Type B pancreatic cell (in vitro differentiated cells): ENCODE measurements around the gene EXPH5. TPM values are rescaled to one million over a fixed set of nuclear protein-coding genes. Genes with fewer than 3 reads are reported as not detected.

Source experiments
- DNase-seq: peaks from one replicate; pipeline ENCODE4 v3.0.0; 2021; ENCODE audit warnings: mixed read lengths; ENCODE audit not compliant: unreplicated experiment; ENCODE audit errors: extremely low spot score
- H3K27ac Mint-ChIP-seq: 2 replicates; pipeline ENCODE4 v1.8.0; 2021; ENCODE audit warnings: mild to moderate bottlenecking, mixed read lengths
- H3K27me3 Mint-ChIP-seq: 2 replicates; pipeline ENCODE4 v1.8.0; 2021; ENCODE audit warnings: mixed read lengths
- H3K36me3 Mint-ChIP-seq: 2 replicates; pipeline ENCODE4 v1.8.0; 2021; ENCODE audit warnings: mixed read lengths
- H3K4me1 Mint-ChIP-seq: one replicate; pipeline ENCODE4 v1.8.0; 2021; ENCODE audit warnings: mixed read lengths; ENCODE audit not compliant: unreplicated experiment
- H3K4me3 Mint-ChIP-seq: 2 replicates; pipeline ENCODE4 v1.8.0; 2021; ENCODE audit warnings: mild to moderate bottlenecking, mixed read lengths
- H3K9me3 Mint-ChIP-seq: 2 replicates; pipeline ENCODE4 v1.8.0; 2021; ENCODE audit warnings: mixed read lengths
- total RNA-seq: library from RNA; stranded (reverse); gene quantifications from 2 replicates; pipeline ENCODE4 v1.2.1, GENCODE V29; 2021; ENCODE audit warnings: low replicate concordance
- TF ChIP-seq, protein P1 (sequence below): fragments of 200-600 bp; sonication (generic); conservative IDR thresholded peaks from 2 replicates; pipeline ENCODE4 v1.5.0; 2021; ENCODE audit warnings: antibody characterized with exemption, mild to moderate bottlenecking

The EXPH5 gene
- total RNA-seq, 1 donor from 2014 or later, result 15.2 TPM

DNA sequence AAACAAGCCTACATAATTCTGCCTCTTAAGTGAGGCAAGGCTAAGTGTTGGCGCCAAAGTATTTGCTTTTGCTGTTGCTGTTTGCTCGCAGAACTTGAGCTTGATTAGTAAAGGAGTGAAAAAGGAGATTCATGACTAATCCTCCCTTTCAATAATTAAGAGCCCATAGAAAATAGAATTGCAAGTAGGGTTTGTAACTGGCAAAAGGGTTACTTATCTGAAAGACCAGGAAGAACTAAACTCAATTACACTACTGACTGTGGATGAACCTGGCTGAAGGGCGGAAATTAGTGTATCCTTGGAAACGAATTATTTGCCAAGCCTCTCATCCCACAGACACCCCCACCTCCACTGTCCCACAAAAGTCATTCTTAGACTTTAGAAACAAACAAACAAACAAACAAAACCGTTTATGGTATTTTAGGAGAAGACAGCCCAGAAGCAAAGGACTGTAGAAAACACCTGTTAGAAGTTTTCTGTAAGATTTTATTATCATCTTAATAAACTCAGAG is 411 bp upstream of the EXPH5 start:
- Mint-ChIP-seq H3K4me1 (peaks cover 37% of the 10 kb centered on the region), H3K36me3 (peaks cover 3% of the 10 kb centered on the region), H3K27me3 (peaks cover 21% of the 10 kb centered on the region), H3K4me3 (peak overlapping the region; percentile 98), H3K27ac (peak overlapping the region; percentile 99), H3K9me3 (no peaks in the 10 kb centered on the region)
- TF ChIP-seq, protein P1, sequence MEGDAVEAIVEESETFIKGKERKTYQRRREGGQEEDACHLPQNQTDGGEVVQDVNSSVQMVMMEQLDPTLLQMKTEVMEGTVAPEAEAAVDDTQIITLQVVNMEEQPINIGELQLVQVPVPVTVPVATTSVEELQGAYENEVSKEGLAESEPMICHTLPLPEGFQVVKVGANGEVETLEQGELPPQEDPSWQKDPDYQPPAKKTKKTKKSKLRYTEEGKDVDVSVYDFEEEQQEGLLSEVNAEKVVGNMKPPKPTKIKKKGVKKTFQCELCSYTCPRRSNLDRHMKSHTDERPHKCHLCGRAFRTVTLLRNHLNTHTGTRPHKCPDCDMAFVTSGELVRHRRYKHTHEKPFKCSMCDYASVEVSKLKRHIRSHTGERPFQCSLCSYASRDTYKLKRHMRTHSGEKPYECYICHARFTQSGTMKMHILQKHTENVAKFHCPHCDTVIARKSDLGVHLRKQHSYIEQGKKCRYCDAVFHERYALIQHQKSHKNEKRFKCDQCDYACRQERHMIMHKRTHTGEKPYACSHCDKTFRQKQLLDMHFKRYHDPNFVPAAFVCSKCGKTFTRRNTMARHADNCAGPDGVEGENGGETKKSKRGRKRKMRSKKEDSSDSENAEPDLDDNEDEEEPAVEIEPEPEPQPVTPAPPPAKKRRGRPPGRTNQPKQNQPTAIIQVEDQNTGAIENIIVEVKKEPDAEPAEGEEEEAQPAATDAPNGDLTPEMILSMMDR, result no peak
- DNase-seq, result no peak

DNA sequence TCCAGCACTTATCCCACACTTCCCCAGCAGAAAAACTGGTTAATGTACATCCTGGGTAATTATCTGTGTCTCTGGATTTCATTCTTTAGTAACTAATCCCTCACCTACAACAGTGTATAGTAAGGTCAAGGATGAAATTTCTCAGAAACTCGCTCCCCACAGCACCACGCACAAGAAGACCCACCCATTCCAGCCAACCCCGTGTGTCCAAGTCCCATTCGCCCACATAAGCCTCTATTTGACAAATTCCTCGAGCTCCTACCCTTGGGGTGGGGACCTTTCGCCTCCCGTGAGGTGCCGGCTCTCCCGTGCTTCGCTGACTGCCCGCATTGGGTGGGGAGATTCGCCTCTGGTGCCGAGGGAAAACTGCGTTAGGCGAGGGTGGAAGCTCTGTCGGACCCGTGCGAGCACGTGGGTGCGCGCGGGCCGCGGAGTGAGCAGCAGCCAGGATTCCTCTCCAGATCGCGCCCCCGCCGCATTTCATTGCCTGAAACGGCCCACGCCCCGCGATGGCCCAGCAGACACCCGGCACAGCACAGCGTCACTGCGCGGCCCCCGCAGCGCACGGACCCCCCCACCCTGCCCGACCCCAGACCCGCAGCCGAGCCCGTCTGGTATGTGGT is 866 bp downstream of the EXPH5 start:
- H3K27me3 Mint-ChIP-seq, result peaks cover 17% of the 10 kb centered on the region
- H3K36me3 Mint-ChIP-seq, result peaks cover 3% of the 10 kb centered on the region
- H3K4me1 Mint-ChIP-seq, result peaks cover 41% of the 10 kb centered on the region
- peak overlapping the region; percentile 98 for H3K4me3 Mint-ChIP-seq
- TF ChIP-seq, protein P1, result no peak
- no peaks in the 10 kb centered on the region for H3K9me3 Mint-ChIP-seq
- peak overlapping the region; percentile 99 for H3K27ac Mint-ChIP-seq
- DNase-seq, result peak; percentile 71

DNA sequence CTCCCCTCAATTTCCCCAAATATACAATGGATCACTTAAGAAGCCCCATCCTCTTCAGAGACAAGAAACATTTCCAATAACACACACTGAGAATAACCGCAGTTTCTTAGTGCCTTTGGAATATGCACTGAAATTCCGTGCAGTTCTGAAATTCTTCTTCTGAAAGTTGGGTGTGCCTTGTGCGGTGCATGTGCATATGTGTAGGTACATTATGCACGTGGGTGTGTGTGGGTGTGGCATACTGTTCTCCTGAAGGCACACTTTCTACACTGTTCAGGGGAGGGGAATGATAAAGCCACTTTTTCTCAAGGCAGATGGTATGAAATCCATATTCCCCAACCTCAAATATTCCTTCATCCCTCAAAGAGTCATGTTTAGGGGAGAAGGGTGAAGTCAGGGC is 1.7 kb downstream of the EXPH5 start:
- Mint-ChIP-seq H3K9me3 (no peaks in the 10 kb centered on the region), H3K27ac (peak overlapping the region; percentile 99), H3K27me3 (peaks cover 17% of the 10 kb centered on the region), H3K4me1 (peaks cover 46% of the 10 kb centered on the region), H3K36me3 (peaks cover 6% of the 10 kb centered on the region), H3K4me3 (peak overlapping the region; percentile 98)
- DNase-seq, result no peak
- TF ChIP-seq, protein P1, result no peak

DNA sequence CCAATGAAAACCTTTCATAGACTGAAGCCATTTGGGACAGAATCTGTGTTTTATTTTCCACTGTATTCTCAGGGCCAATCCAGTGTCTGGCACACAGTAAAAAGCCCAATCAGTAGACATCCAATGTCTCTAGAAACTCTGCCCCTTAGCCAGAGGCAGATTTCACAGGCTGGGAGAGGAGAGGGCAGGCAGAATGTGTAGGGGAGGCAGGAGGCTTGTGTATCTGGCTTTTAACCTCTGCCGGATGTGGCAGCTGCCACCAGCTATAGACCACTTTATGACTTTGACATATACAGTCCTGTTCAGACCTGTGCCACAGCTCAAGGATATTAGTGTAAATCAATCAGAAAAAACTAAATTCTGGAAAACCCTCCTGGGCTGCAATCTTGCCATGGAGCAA is 4.4 kb downstream of the EXPH5 start:
- H3K4me3 Mint-ChIP-seq, result peak overlapping the region; percentile 15
- peaks cover 6% of the 10 kb centered on the region for H3K36me3 Mint-ChIP-seq
- no peaks in the 10 kb centered on the region for H3K9me3 Mint-ChIP-seq
- H3K27ac Mint-ChIP-seq, result peak overlapping the region; percentile 61
- TF ChIP-seq, protein P1, result no peak
- H3K4me1 Mint-ChIP-seq, result peaks cover 39% of the 10 kb centered on the region
- H3K27me3 Mint-ChIP-seq, result peaks cover 17% of the 10 kb centered on the region
- no peak for DNase-seq

DNA sequence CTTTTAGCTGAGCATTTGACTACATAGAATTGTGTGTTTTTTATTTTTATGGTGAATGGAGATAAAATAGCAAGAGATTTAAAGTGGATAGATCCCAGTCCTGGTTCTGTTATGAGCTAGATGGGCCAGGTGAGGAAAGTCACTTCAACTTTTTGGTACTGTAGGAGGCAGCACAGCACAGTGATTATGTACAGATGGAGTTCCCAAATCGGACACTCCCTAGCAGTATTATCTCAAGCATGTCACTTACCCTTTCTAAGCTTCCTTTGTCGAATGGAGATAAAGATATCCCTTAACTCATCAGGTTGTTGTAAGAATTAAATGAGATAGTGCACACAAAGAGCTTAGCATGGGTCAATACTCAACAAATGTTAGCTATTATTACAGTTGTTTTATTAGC is 5.3 kb downstream of the EXPH5 start:
- Mint-ChIP-seq H3K27ac (no peak overlapping the region), H3K4me3 (no peak overlapping the region), H3K4me1 (peaks cover 31% of the 10 kb centered on the region), H3K27me3 (peaks cover 15% of the 10 kb centered on the region), H3K9me3 (no peaks in the 10 kb centered on the region), H3K36me3 (peaks cover 6% of the 10 kb centered on the region)
- TF ChIP-seq, protein P1, result no peak
- DNase-seq, result no peak
